K562 (cell line): ENCODE data around the gene IGF2BP3. TPM values are rescaled to one million over a fixed set of nuclear protein-coding genes. Genes with fewer than 3 reads are reported as not detected.

ENCODE experiments used
- ATAC-seq: fragments of 200-7000 bp; cut with Tn5 transposase; 3 replicates; pipeline ENCODE4 v1.9.1; 2020; ENCODE audit warnings: moderate library complexity
- BruUV-seq: library from RNA; stranded (reverse); fragments of 400-500 nt; replicated peaks from 2 replicates; lab custom pipeline; 2021; lab: Mats Ljungman, UMichigan
- CTCF ChIA-PET: fragments of 300-600 bp; formaldehyde crosslinking; extraction: SDS; loops from one replicate; lab custom pipeline; 2021; ENCODE audit warnings: low intra/inter-chr PET ratio; lab: Yijun Ruan, JAX
- POLR2A ChIA-PET: fragments of 300-600, 350-650 bp; sonication (Branson Sonifier 250); formaldehyde crosslinking; extraction: SDS; loops from one replicate; lab custom pipeline; 2021; ENCODE audit warnings: antibody characterized with exemption, inconsistent platforms; lab: Yijun Ruan, JAX
- DNase-seq, 4 experiments: peaks; one replicate each; pipeline versions ENCODE4 v3.0.0 to v3.0.0-alpha.2; 2011 to 2018; ENCODE audit warnings: low spot score in 3 of 4, mixed read lengths in 3 of 4; ENCODE audit errors: extremely low read depth in 1 of 4
- FAIRE-seq: peaks from 2 replicates; lab custom pipeline; 2011; peaks lifted over from hg19 to GRCh38; lab: Jason Lieb, UNC
- H2AFZ ChIP-seq: 2 replicates; pipeline ENCODE4 v1.6.0; 2011; ENCODE audit warnings: low read depth, low read length, control low read depth, inconsistent platforms
- H3K27ac ChIP-seq: fragments of 200-600 bp; 3 replicates; pipeline ENCODE4 v1.8.0; 2011; ENCODE audit warnings: low read depth, mild to moderate bottlenecking, control low read depth, inconsistent platforms, low read length, moderate library complexity, mixed read lengths; ENCODE audit errors: extremely low read depth
- H3K27me3 ChIP-seq, 2 experiments: fragments of 300-600 bp in 1 of 2; 2 replicates in 1 of 2; 3 replicates in 1 of 2; pipeline versions ENCODE4 v1.6.0 to v1.8.0; 2011; ENCODE audit warnings: inconsistent platforms in 2 of 2, low read length in 2 of 2, mild to moderate bottlenecking in 1 of 2, mixed read lengths in 1 of 2, moderate library complexity in 1 of 2; ENCODE audit not compliant: control insufficient read depth in 2 of 2, insufficient read depth in 2 of 2
- H3K36me3 ChIP-seq: fragments of 300-600 bp; 3 replicates; pipeline ENCODE4 v1.8.0; 2011; ENCODE audit warnings: mild to moderate bottlenecking, low read length, inconsistent platforms; ENCODE audit not compliant: control insufficient read depth, insufficient read depth
- H3K4me1 ChIP-seq, 2 experiments: fragments of 200-600 bp in 1 of 2; replicated peaks in 1 of 2; 2 replicates in 1 of 2; 3 replicates in 1 of 2; pipeline versions ENCODE4 v1.5.1 to v1.8.0; 2011; ENCODE audit warnings: inconsistent platforms in 2 of 2, low read length in 2 of 2, mild to moderate bottlenecking in 1 of 2, mixed read lengths in 1 of 2, moderate library complexity in 1 of 2; ENCODE audit not compliant: control insufficient read depth in 2 of 2, insufficient read depth in 2 of 2
- H3K4me2 ChIP-seq: 2 replicates; pipeline ENCODE4 v1.6.1; 2011; ENCODE audit warnings: low read length, control low read depth, inconsistent platforms, mixed read lengths; ENCODE audit not compliant: insufficient read depth
- H3K4me3 ChIP-seq: fragments of 200-600 bp; sonication (generic), shearing (Covaris generic); 2 replicates; pipeline ENCODE4 v1.5.1; 2016; ENCODE audit warnings: control low read depth, inconsistent platforms
- H3K79me2 ChIP-seq: fragments of 200-600 bp; 3 replicates; pipeline ENCODE4 v1.8.0; 2011; ENCODE audit warnings: low read length, inconsistent platforms; ENCODE audit not compliant: control insufficient read depth, insufficient read depth
- H3K9ac ChIP-seq, 2 experiments: 2 replicates each; pipeline versions ENCODE4 v1.6.0 to v1.6.1; 2011; ENCODE audit warnings: low read depth in 2 of 2, low read length in 2 of 2, control low read depth in 1 of 2, inconsistent platforms in 1 of 2, mild to moderate bottlenecking in 1 of 2, mixed read lengths in 1 of 2; ENCODE audit not compliant: insufficient read depth in 1 of 2
- H3K9me1 ChIP-seq: one replicate; pipeline ENCODE4 v1.6.0; 2011; ENCODE audit warnings: inconsistent platforms, mild to moderate bottlenecking, low read length, moderate library complexity; ENCODE audit not compliant: control insufficient read depth, insufficient read depth
- H3K9me3 ChIP-seq: replicated peaks from 2 replicates; pipeline ENCODE4 v1.5.1; 2011; ENCODE audit warnings: low read depth, low read length, inconsistent platforms; ENCODE audit not compliant: control insufficient read depth, insufficient read depth
- H4K20me1 ChIP-seq: replicated peaks from 2 replicates; pipeline ENCODE4 v1.6.1; 2011; ENCODE audit warnings: low read length, inconsistent platforms, mixed read lengths; ENCODE audit not compliant: control insufficient read depth, insufficient read depth
- COPS2 ChIP-seq: fragments of 450-650 bp; conservative IDR thresholded peaks from 2 replicates; pipeline ENCODE4 v1.6.1; 2016; ENCODE audit warnings: mild to moderate bottlenecking, moderate library complexity
- CUX1 ChIP-seq: fragments of 200-800 bp; sonication (Bioruptor generic); IDR thresholded peaks from 2 replicates; pipeline ENCODE4 v1.6.1; 2016; ENCODE audit warnings: missing genetic modification characterization, missing compliant biosample characterization
- EP300 ChIP-seq: IDR thresholded peaks from 2 replicates; pipeline ENCODE4 v1.6.1; 2012; ENCODE audit warnings: low read length, improper control_type of control experiment
- GTF2F1 ChIP-seq: IDR thresholded peaks from 2 replicates; pipeline ENCODE4 v1.6.1; 2011; ENCODE audit warnings: low read depth, low read length, improper control_type of control experiment
- HCFC1 ChIP-seq: IDR thresholded peaks from 2 replicates; pipeline ENCODE4 v1.6.1; 2012; ENCODE audit warnings: low read depth, low read length, improper control_type of control experiment
- HINFP ChIP-seq: fragments of 450-650 bp; conservative IDR thresholded peaks from 2 replicates; pipeline ENCODE4 v1.6.1; 2016; ENCODE audit warnings: missing genetic modification characterization, low read depth, mild to moderate bottlenecking, control low read depth, missing compliant biosample characterization
- L3MBTL2 ChIP-seq: fragments of 450-650 bp; IDR thresholded peaks from 2 replicates; pipeline ENCODE4 v1.6.1; 2016; ENCODE audit warnings: mild to moderate bottlenecking, moderate library complexity
- NUFIP1 ChIP-seq: fragments of 450-650 bp; IDR thresholded peaks from 2 replicates; pipeline ENCODE4 v1.6.1; 2018; ENCODE audit not compliant: partially characterized antibody
- PTRF ChIP-seq: fragments of 450-650 bp; IDR thresholded peaks from 2 replicates; pipeline ENCODE4 v1.6.1; 2016; ENCODE audit warnings: mild to moderate bottlenecking, missing genetic modification characterization, missing compliant biosample characterization
- SIN3B ChIP-seq: fragments of 450-650 bp; IDR thresholded peaks from 2 replicates; pipeline ENCODE4 v1.6.1; 2017; ENCODE audit warnings: low read depth, mild to moderate bottlenecking, moderate library complexity
- SRSF1 ChIP-seq: fragments of 200-400 bp; formaldehyde crosslinking; IDR thresholded peaks from 2 replicates; pipeline ENCODE4 v1.6.1; 2017; ENCODE audit warnings: mild to moderate bottlenecking, low read depth, low read length, moderate library complexity
- ZNF41 ChIP-seq: fragments of 250-450 bp; sonication (Bioruptor Pico); conservative IDR thresholded peaks from 2 replicates; pipeline ENCODE4 v1.4.0; 2020; ENCODE audit warnings: mild to moderate bottlenecking
- ZNF436 ChIP-seq: fragments of 250-450, 450-650 bp; sonication (Bioruptor Pico); formaldehyde crosslinking; IDR thresholded peaks from 2 replicates; pipeline ENCODE4 v1.7.0; 2020; ENCODE audit warnings: mild to moderate bottlenecking
- ZNF57 ChIP-seq: fragments of 450-650 bp; formaldehyde crosslinking; IDR thresholded peaks from 2 replicates; pipeline ENCODE4 v1.4.0; 2020; ENCODE audit warnings: mild to moderate bottlenecking, moderate library complexity
- ZNF586 ChIP-seq: fragments of 450-650 bp; formaldehyde crosslinking; conservative IDR thresholded peaks from 2 replicates; pipeline ENCODE4 v1.4.0; 2020; ENCODE audit warnings: mild to moderate bottlenecking, moderate library complexity
- WGBS: fragments of 100-300 bp; shearing (Covaris generic); methylation state at CpG from one replicate; pipeline ENCODE4 v1.1.6; 2016; ENCODE audit warnings: low coverage, mixed read lengths; ENCODE audit not compliant: insufficient coverage; ENCODE audit errors: missing lambda C conversion rate; 5-methylcytosine and 5-hydroxymethylcytosine counted together
- in situ Hi-C: fragments of 300-500 bp; cut with MboI; formaldehyde crosslinking; loops from 4 replicates; pipeline ENCODE4 v1.15.0; 2018; ENCODE audit warnings: inconsistent platforms, mixed read lengths
- intact Hi-C: fragments of 100-400 bp; cut with micrococcal nuclease; formaldehyde crosslinking; loops from 2 replicates; pipeline ENCODE4 v1.14.2; 2022
- polyA plus RNA-seq, 8 experiments: library from polyadenylated mRNA; depleted of rRNA in 4 of 8; stranded (reverse) in 5 of 8; unstranded in 3 of 8; fragments of >200 nt; fragmentation: Nextera tagmentation in 2 of 8; fragmentation: Illumina TruSeq in 1 of 8; extraction: Ambion mirVana in 2 of 8; extraction: Trizol in 1 of 8; gene quantifications; 2 replicates each; pipeline versions ENCODE4 v1.2.1 to v1.2.3, GENCODE V29; 2011 to 2014; ENCODE audit warnings: inconsistent platforms in 1 of 8, missing spikeins in 1 of 8
- total RNA-seq, 7 experiments: library from RNA; depleted of rRNA in 6 of 7; stranded (reverse); fragments of >200 nt in 6 of 7; fragmentation: Illumina TruSeq in 2 of 7; extraction: Trizol in 2 of 7; gene quantifications; 2 replicates each; pipeline versions ENCODE4 v1.2.1 to v1.2.3, GENCODE V29; 2011 to 2021; ENCODE audit warnings: low replicate concordance in 1 of 7

IGF2BP3 gene
- total and polyA plus RNA-seq, 9 of the 15 experiments (the other 6 are each of a cell fraction or from before 2014, with no cell fraction given) = 8.4 to 88.1 (median 61.2) TPM

- no peak for ATAC-seq
- WGBS = 87% methylated on average over 3 of the region's 3 CpGs
- FAIRE-seq = no peak
- CTCF ChIA-PET = no interaction called here
- Histone ChIP-seq H4K20me1 (peaks cover 5% of the 10 kb centered on the region; the same call in 1 of the 2 replicates), H3K79me2 (peaks cover 93% of the 10 kb centered on the region), H2AFZ (no peak overlapping the region), H3K4me2 (no peak overlapping the region), H3K27ac (no peak overlapping the region), H3K4me1 (no peaks in the 10 kb centered on the region; a peak in 1 of 5 replicates), H3K9me3 (no peaks in the 10 kb centered on the region), H3K9me1 (no peaks in the 10 kb centered on the region), H3K4me3 (no peak overlapping the region), H3K27me3 (no peaks in the 10 kb centered on the region), H3K36me3 (peaks cover 57% of the 10 kb centered on the region), H3K9ac (no peak overlapping the region)
- TF ChIP-seq NUFIP1 = no peak
- no peak for TF ChIP-seq CUX1 (CRISPR knock-in tag)
- TF ChIP-seq ZNF41 = no peak
- TF ChIP-seq PTRF (tag) = no peak
- TF ChIP-seq L3MBTL2 = no peak
- no peak for TF ChIP-seq COPS2
- TF ChIP-seq SIN3B = no peak
- TF ChIP-seq HCFC1 = no peak
- no peak for TF ChIP-seq ZNF57 (CRISPR knock-in tag)
- no peak for TF ChIP-seq EP300
- no peak for TF ChIP-seq SRSF1
- TF ChIP-seq ZNF436 = no peak
- no peak for TF ChIP-seq GTF2F1
- TF ChIP-seq HINFP (tag) = no peak
- TF ChIP-seq ZNF586 (CRISPR knock-in tag) = no peak
- DNase-seq = no peak
- intact Hi-C loops = no loop called here
- BruUV-seq = no TSS peak
- POLR2A ChIA-PET = interaction anchor here (1.5 to 2.1 kb wide), 3 partner anchors 9 to 18 kb away, joined by 5 to 12 read pairs (median 6); no protein-coding TSS in a partner anchor
- in situ Hi-C loops = no loop called here
Observed at GRCh38 chr7:23449941-23450340, 20.4 kb downstream of the IGF2BP3 start.
